Effector memory CD8-positive, alpha-beta T cell (primary cell): ENCODE measurements around the gene IGSF23.
"Not testable (repeated sequence)": the region's sequence is repeated elsewhere in the genome, so short reads cannot be mapped to it uniquely, and the experiment has no call there.

Source experiments
- ATAC-seq: fragments of 150-1000 bp; cut with Tn5 transposase; replicated peaks from 2 replicates; pipeline ENCODE4 v1.10.0; 2021; ENCODE audit warnings: mild to moderate bottlenecking, moderate library complexity
- DNase-seq, 3 experiments: peaks; one replicate each; pipeline ENCODE4 v3.0.0; 2021
- H3K27ac Mint-ChIP-seq, 2 donors: one replicate each; pipeline ENCODE4 v1.8.0; 2022; ENCODE audit warnings: mild to moderate bottlenecking in 2 of 2, mixed read lengths in 2 of 2, moderate library complexity in 2 of 2
- H3K27me3 Mint-ChIP-seq, 2 donors: one replicate each; pipeline ENCODE4 v1.8.0; 2022; ENCODE audit warnings: mixed read lengths in 2 of 2
- H3K36me3 Mint-ChIP-seq: one replicate; pipeline ENCODE4 v1.8.0; 2022; ENCODE audit warnings: mild to moderate bottlenecking, moderate library complexity, mixed read lengths; ENCODE audit not compliant: insufficient read depth
- H3K4me1 Mint-ChIP-seq, 2 donors: one replicate each; pipeline ENCODE4 v1.8.0; 2022; ENCODE audit warnings: low read depth in 2 of 2, mixed read lengths in 2 of 2
- H3K4me3 Mint-ChIP-seq, 2 donors: one replicate each; pipeline ENCODE4 v1.8.0; 2022; ENCODE audit warnings: mild to moderate bottlenecking in 2 of 2, mixed read lengths in 2 of 2, moderate library complexity in 2 of 2
- H3K9me3 Mint-ChIP-seq, 2 donors: one replicate each; pipeline ENCODE4 v1.8.0; 2022; ENCODE audit warnings: mixed read lengths in 2 of 2

The IGSF23 gene

GRCh38 chr19:44681992-44682790 lies 68.8 kb downstream of the IGSF23 start:
- Mint-ChIP-seq H3K36me3 (peaks cover 3% of the 10 kb centered on the region), H3K4me3 (no peak overlapping the region), H3K27ac (no peak overlapping the region), H3K4me1 (peaks cover 2 to 3% of the 10 kb centered on the region in 2 donors), H3K9me3 (no peaks in the 10 kb centered on the region), H3K27me3 (peaks cover 21 to 51% of the 10 kb centered on the region in 2 donors)
- DNase-seq (no peak), ATAC-seq (no peak)

- Mint-ChIP-seq H3K27ac (no peak overlapping the region), H3K4me1 (peaks cover 2 to 3% of the 10 kb centered on the region in 2 donors), H3K9me3 (no peaks in the 10 kb centered on the region), H3K27me3 (peaks cover 21 to 55% of the 10 kb centered on the region in 2 donors), H3K4me3 (no peak overlapping the region), H3K36me3 (peaks cover 3% of the 10 kb centered on the region)
- ATAC-seq (no peak), DNase-seq (no peak)
Observed at GRCh38 chr19:44682807-44683206, 69.4 kb downstream of the IGSF23 start.

GRCh38 chr19:44683434-44684210 lies 70.3 kb downstream of the IGSF23 start:
- ATAC-seq: no peak
- Mint-ChIP-seq H3K9me3 (no peaks in the 10 kb centered on the region), H3K4me1 (peaks cover 2 to 3% of the 10 kb centered on the region in 2 donors), H3K27ac (no peak overlapping the region), H3K4me3 (no peak overlapping the region), H3K27me3 (peaks cover 22 to 57% of the 10 kb centered on the region in 2 donors), H3K36me3 (peaks cover 3% of the 10 kb centered on the region)
- no peak for DNase-seq

- H3K4me1 Mint-ChIP-seq, H3K4me3 Mint-ChIP-seq, H3K36me3 Mint-ChIP-seq, H3K9me3 Mint-ChIP-seq, H3K27ac Mint-ChIP-seq, DNase-seq, ATAC-seq: not testable (repeated sequence)
- peaks cover 29 to 52% of the 10 kb centered on the region in 2 donors for H3K27me3 Mint-ChIP-seq
Observed at GRCh38 chr19:44684396-44684795, 71.0 kb downstream of the IGSF23 start.

- ATAC-seq (no peak), DNase-seq (no peak)
- Mint-ChIP-seq H3K27me3 (peaks cover 27 to 47% of the 10 kb centered on the region in 2 donors), H3K4me3 (no peak overlapping the region), H3K36me3 (peaks cover 3% of the 10 kb centered on the region), H3K4me1 (peaks cover 8 to 13% of the 10 kb centered on the region in 2 donors), H3K9me3 (no peaks in the 10 kb centered on the region), H3K27ac (no peak overlapping the region)
Observed at GRCh38 chr19:44684892-44685863, 71.8 kb downstream of the IGSF23 start.

- no peak overlapping the region for H3K27ac Mint-ChIP-seq
- DNase-seq (no peak), ATAC-seq (no peak)
- H3K36me3 Mint-ChIP-seq: peaks cover 3% of the 10 kb centered on the region
- H3K27me3 Mint-ChIP-seq: peaks cover 22 to 40% of the 10 kb centered on the region in 2 donors
- H3K4me1 Mint-ChIP-seq: peaks cover 8 to 13% of the 10 kb centered on the region in 2 donors
- no peak overlapping the region for H3K4me3 Mint-ChIP-seq
- no peaks in the 10 kb centered on the region for H3K9me3 Mint-ChIP-seq
Observed at GRCh38 chr19:44685877-44686276, 72.5 kb downstream of the IGSF23 start.
